CD14-positive monocyte (primary cell): ENCODE data around the gene ADGRG1. TPM values are rescaled to one million over a fixed set of nuclear protein-coding genes. Genes with fewer than 3 reads are reported as not detected.

Experiments
- DNase-seq, 3 donors: peaks; one replicate each; pipeline ENCODE4 v3.0.0-alpha.2; 2011 to 2022
- H2AFZ ChIP-seq: 2 replicates; pipeline ENCODE4 v1.6.0; 2012; ENCODE audit warnings: mild to moderate bottlenecking, low read depth, low read length, inconsistent platforms; ENCODE audit not compliant: insufficient read depth, poor library complexity, severe bottlenecking
- H3K27ac ChIP-seq, 2 donors: 1 replicate in 1 of 2; 2 replicates in 1 of 2; pipeline ENCODE4 v1.5.1; 2012 to 2013; ENCODE audit warnings: low read length in 2 of 2, control low read depth in 1 of 2, inconsistent platforms in 1 of 2, low read depth in 1 of 2, mild to moderate bottlenecking in 1 of 2
- H3K27me3 ChIP-seq, 2 donors: one replicate each; pipeline versions ENCODE4 v1.6.0 to v1.6.1; 2011 to 2013; ENCODE audit warnings: low read length in 2 of 2; ENCODE audit not compliant: control insufficient read depth in 2 of 2, insufficient read depth in 2 of 2
- H3K36me3 ChIP-seq, 2 donors: replicated peaks in 1 of 2; 1 replicate in 1 of 2; 2 replicates in 1 of 2; pipeline versions ENCODE4 v1.5.1 to v1.6.1; 2012 to 2013; ENCODE audit warnings: low read length in 2 of 2, control low read depth in 1 of 2, inconsistent platforms in 1 of 2, mild to moderate bottlenecking in 1 of 2; ENCODE audit not compliant: insufficient read depth in 2 of 2, control insufficient read depth in 1 of 2
- H3K4me1 ChIP-seq, 2 donors: 1 replicate in 1 of 2; 2 replicates in 1 of 2; pipeline versions ENCODE4 v1.5.1 to v1.6.1; 2012 to 2013; ENCODE audit warnings: low read length in 2 of 2, control low read depth in 1 of 2, inconsistent platforms in 1 of 2, mild to moderate bottlenecking in 1 of 2, moderate library complexity in 1 of 2; ENCODE audit not compliant: insufficient read depth in 2 of 2, control insufficient read depth in 1 of 2
- H3K4me2 ChIP-seq: replicated peaks from 2 replicates; pipeline ENCODE3; 2012; ENCODE audit warnings: low read length, moderate library complexity, mild to moderate bottlenecking; ENCODE audit not compliant: poor library complexity, severe bottlenecking; ENCODE audit errors: extremely low read depth
- H3K4me3 ChIP-seq, 3 experiments: fragments of 200-600 bp in 1 of 3; sonication (generic) in 1 of 3; replicated peaks in 1 of 3; 1 replicate in 2 of 3; 2 replicates in 1 of 3; pipeline ENCODE4 v1.5.1; 2011 to 2013; ENCODE audit warnings: low read length in 3 of 3, mild to moderate bottlenecking in 3 of 3, control low read depth in 2 of 3, low read depth in 2 of 3, inconsistent platforms in 1 of 3, moderate library complexity in 1 of 3
- H3K79me2 ChIP-seq: 2 replicates; pipeline ENCODE4 v1.6.0; 2012; ENCODE audit warnings: mild to moderate bottlenecking, control low read depth, inconsistent platforms, low read length, moderate library complexity; ENCODE audit not compliant: insufficient read depth
- H3K9ac ChIP-seq: 2 replicates; pipeline ENCODE4 v1.6.0; 2017; ENCODE audit warnings: low read length, mild to moderate bottlenecking; ENCODE audit not compliant: insufficient read depth, poor library complexity, severe bottlenecking
- H3K9me3 ChIP-seq, 2 donors: replicated peaks in 1 of 2; 1 replicate in 1 of 2; 2 replicates in 1 of 2; pipeline versions ENCODE4 v1.5.1 to v1.6.1; 2012 to 2013; ENCODE audit warnings: low read length in 2 of 2, control low read depth in 1 of 2; ENCODE audit not compliant: control insufficient read depth in 1 of 2, insufficient read depth in 1 of 2
- H4K20me1 ChIP-seq: 2 replicates; pipeline ENCODE4 v1.6.0; 2012; ENCODE audit warnings: mild to moderate bottlenecking, low read length, control low read depth, moderate library complexity; ENCODE audit not compliant: insufficient read depth
- H3K27ac Mint-ChIP-seq, 7 donors: one replicate each; pipeline ENCODE4 v1.8.0; 2020; ENCODE audit warnings: mild to moderate bottlenecking in 7 of 7, mixed read lengths in 7 of 7, moderate library complexity in 6 of 7, inconsistent platforms in 2 of 7
- H3K27me3 Mint-ChIP-seq, 3 donors: one replicate each; pipeline ENCODE4 v1.8.0; 2021 to 2022; ENCODE audit warnings: low read depth in 3 of 3, mild to moderate bottlenecking in 3 of 3, mixed read lengths in 3 of 3, moderate library complexity in 3 of 3, inconsistent platforms in 1 of 3
- H3K36me3 Mint-ChIP-seq, 2 donors: one replicate each; pipeline ENCODE4 v1.8.0; 2020; ENCODE audit warnings: mixed read lengths in 2 of 2, inconsistent platforms in 1 of 2, mild to moderate bottlenecking in 1 of 2
- H3K4me1 Mint-ChIP-seq: one replicate; pipeline ENCODE4 v1.8.0; 2020; ENCODE audit warnings: mild to moderate bottlenecking, mixed read lengths
- H3K4me3 Mint-ChIP-seq, 2 donors: one replicate each; pipeline ENCODE4 v1.8.0; 2020; ENCODE audit warnings: mild to moderate bottlenecking in 2 of 2, mixed read lengths in 2 of 2, moderate library complexity in 1 of 2
- H3K9me3 Mint-ChIP-seq, 7 donors: one replicate each; pipeline ENCODE4 v1.8.0; 2020 to 2022; ENCODE audit warnings: mixed read lengths in 7 of 7, mild to moderate bottlenecking in 6 of 7, moderate library complexity in 6 of 7, inconsistent platforms in 2 of 7
- WGBS: methylation state at CpG from one replicate; pipeline ENCODE4 v1.1.5; 2013; ENCODE audit warnings: missing lambda C conversion rate; ENCODE audit not compliant: insufficient coverage; 5-methylcytosine and 5-hydroxymethylcytosine counted together
- intact Hi-C, 2 donors: fragments of 100-400 bp; cut with micrococcal nuclease; formaldehyde crosslinking; loops; one replicate each; pipeline versions ENCODE4 v1.15.0 to v1.15.1; 2023
- polyA plus RNA-seq, 3 donors: library from polyadenylated mRNA; depleted of rRNA in 1 of 3; unstranded in 2 of 3; stranded (reverse) in 1 of 3; fragments of 300-500 nt in 2 of 3; fragments of >200 nt in 1 of 3; fragmentation: Illumina TruSeq in 2 of 3; gene quantifications; 1 replicate in 2 of 3; 2 replicates in 1 of 3; pipeline ENCODE4 v1.2.3, GENCODE V29; 2012 to 2021
- TF ChIP-seq, protein P1 (sequence below): fragments of 200-600 bp; IDR thresholded peaks from one replicate; pipeline ENCODE4 v1.8.0; 2022; ENCODE audit warnings: antibody characterized with exemption, mild to moderate bottlenecking

Gene ADGRG1
- polyA plus RNA-seq, 3 donors = 0.07 to 0.39 (median 0.08) TPM

DNA sequence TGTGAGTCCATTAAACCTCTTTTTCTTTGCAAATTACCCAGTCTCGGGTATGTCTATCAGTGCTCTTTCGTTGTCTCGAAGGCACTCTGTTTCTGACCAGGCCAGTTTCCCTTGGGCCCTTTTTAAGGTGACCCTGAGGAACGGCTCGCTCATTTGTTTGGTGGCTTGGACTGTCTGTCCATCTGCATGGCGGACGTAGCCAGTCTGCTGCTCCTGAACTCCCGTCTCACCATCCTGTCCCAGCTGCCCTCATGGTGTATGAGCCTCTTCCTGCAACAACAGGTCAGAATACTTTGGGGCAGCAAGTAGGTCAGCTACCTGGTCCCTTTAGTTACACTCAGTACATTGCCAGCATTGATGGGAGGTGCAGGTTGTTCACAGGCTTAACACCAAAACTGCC is 85.2 kb downstream of the ADGRG1 start:
- Histone ChIP-seq H3K4me2 (no peak overlapping the region), H3K9me3 (no peaks in the 10 kb centered on the region), H3K79me2 (no peaks in the 10 kb centered on the region), H3K4me3 (no peak overlapping the region), H4K20me1 (no peaks in the 10 kb centered on the region), H3K9ac (no peak overlapping the region), H3K27ac (no peak overlapping the region), H3K36me3 (no peaks in the 10 kb centered on the region), H2AFZ (no peak overlapping the region), H3K4me1 (no peaks in the 10 kb centered on the region), H3K27me3 (no peaks in the 10 kb centered on the region)
- Mint-ChIP-seq H3K27me3 (peaks cover 0 to 3% (median 1%) of the 10 kb centered on the region in 3 donors), H3K27ac (no peak overlapping the region), H3K4me1 (no peaks in the 10 kb centered on the region), H3K4me3 (no peak overlapping the region), H3K9me3 (peaks cover 0 to 3% (median 0%) of the 10 kb centered on the region in 7 donors), H3K36me3 (no peaks in the 10 kb centered on the region)
- intact Hi-C loops = loop anchor here in 1 of 2 donors (5.0 kb wide), 1 partner anchor 121 kb away; no protein-coding TSS in a partner anchor
- DNase-seq = no peak
- 96% methylated on average over 8 of the region's 8 CpGs for WGBS
- TF ChIP-seq, protein P1, sequence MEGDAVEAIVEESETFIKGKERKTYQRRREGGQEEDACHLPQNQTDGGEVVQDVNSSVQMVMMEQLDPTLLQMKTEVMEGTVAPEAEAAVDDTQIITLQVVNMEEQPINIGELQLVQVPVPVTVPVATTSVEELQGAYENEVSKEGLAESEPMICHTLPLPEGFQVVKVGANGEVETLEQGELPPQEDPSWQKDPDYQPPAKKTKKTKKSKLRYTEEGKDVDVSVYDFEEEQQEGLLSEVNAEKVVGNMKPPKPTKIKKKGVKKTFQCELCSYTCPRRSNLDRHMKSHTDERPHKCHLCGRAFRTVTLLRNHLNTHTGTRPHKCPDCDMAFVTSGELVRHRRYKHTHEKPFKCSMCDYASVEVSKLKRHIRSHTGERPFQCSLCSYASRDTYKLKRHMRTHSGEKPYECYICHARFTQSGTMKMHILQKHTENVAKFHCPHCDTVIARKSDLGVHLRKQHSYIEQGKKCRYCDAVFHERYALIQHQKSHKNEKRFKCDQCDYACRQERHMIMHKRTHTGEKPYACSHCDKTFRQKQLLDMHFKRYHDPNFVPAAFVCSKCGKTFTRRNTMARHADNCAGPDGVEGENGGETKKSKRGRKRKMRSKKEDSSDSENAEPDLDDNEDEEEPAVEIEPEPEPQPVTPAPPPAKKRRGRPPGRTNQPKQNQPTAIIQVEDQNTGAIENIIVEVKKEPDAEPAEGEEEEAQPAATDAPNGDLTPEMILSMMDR = no peak

DNA sequence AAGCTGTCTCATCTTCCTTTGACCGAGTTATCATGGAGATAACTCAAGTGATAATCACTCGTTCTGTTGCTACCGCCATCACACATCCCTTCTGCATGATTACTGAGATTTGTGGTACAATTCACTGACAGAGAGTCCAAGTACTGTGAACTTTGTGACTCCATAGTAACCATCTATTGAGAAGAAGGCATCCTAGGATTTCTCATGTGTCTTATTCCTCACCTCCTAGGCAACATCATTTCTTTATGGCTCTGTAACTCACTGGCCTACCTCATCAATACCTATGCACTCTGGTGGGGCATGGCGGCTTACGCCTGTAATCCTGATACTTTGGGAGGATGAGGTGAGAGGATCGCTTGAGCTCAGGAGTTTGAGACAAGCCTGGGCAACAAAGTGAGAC is 85.6 kb downstream of the ADGRG1 start:
- Histone ChIP-seq H3K9me3 (no peaks in the 10 kb centered on the region), H3K27ac (no peak overlapping the region), H4K20me1 (no peaks in the 10 kb centered on the region), H3K27me3 (no peaks in the 10 kb centered on the region), H3K4me1 (no peaks in the 10 kb centered on the region), H3K36me3 (no peaks in the 10 kb centered on the region), H3K9ac (no peak overlapping the region), H2AFZ (no peak overlapping the region), H3K4me3 (no peak overlapping the region), H3K79me2 (no peaks in the 10 kb centered on the region), H3K4me2 (no peak overlapping the region)
- Mint-ChIP-seq H3K27me3 (peaks cover 0 to 3% (median 1%) of the 10 kb centered on the region in 3 donors), H3K4me1 (no peaks in the 10 kb centered on the region), H3K9me3 (no peaks in the 10 kb centered on the region), H3K36me3 (no peaks in the 10 kb centered on the region), H3K4me3 (no peak overlapping the region), H3K27ac (no peak overlapping the region)
- TF ChIP-seq, protein P1 = no peak
- WGBS = 100% methylated on average over 1 of the region's 6 CpGs
- DNase-seq = no peak
- intact Hi-C loops = loop anchor here in 1 of 2 donors (5.0 kb wide), 1 partner anchor 122 kb away; no protein-coding TSS in a partner anchor

Other genes with a start within 250 kb of the ADGRG1 start
- gene CCL17, start 223.9 kb upstream of the ADGRG1 start, polyA plus RNA-seq = not detected
- 10 to 100 TPM; 24.0 to 46.5 (median 42.1) TPM for gene CIAPIN1, start 181.2 kb upstream of the ADGRG1 start, polyA plus RNA-seq
- 10 to 100 TPM; 32.7 to 47.8 (median 38.4) TPM for gene COQ9, start 181.2 kb upstream of the ADGRG1 start, polyA plus RNA-seq
- gene POLR2C, start 166.0 kb upstream of the ADGRG1 start, polyA plus RNA-seq = 10 to 100 TPM; 22.6 to 51.3 (median 24.4) TPM
- under 1 TPM in 2 of 3 donors, not detected in 1; 0.09 to 0.17 TPM for gene DOK4, start 142.1 kb upstream of the ADGRG1 start, polyA plus RNA-seq
- gene CCDC102A, start 92.1 kb upstream of the ADGRG1 start, polyA plus RNA-seq = not detected
- gene ADGRG5, start 86.0 kb upstream of the ADGRG1 start, polyA plus RNA-seq = 1 to 10 TPM in 1 of 3 donors, under 1 TPM in 2; 0.91 to 1.2 (median 0.97) TPM
- gene ADGRG3, start 39.7 kb downstream of the ADGRG1 start, polyA plus RNA-seq = 1 to 10 TPM in 1 of 3 donors, under 1 TPM in 1, not detected in 1; 0.41 to 1.0 TPM
- under 1 TPM in 2 of 3 donors, not detected in 1; 0.11 to 0.41 TPM for gene DRC7, start 66.2 kb downstream of the ADGRG1 start, polyA plus RNA-seq
- gene KATNB1, start 107.1 kb downstream of the ADGRG1 start, polyA plus RNA-seq = 10 to 100 TPM; 16.9 to 35.6 (median 17.7) TPM
- 1 to 10 TPM in 1 of 3 donors, under 1 TPM in 1, not detected in 1; 0.24 to 1.7 TPM for gene KIFC3, start 173.9 kb downstream of the ADGRG1 start, polyA plus RNA-seq